CD8-positive, alpha-beta memory T cell (primary cell): ENCODE measurements around the gene NEURL1B. TPM values are rescaled to one million over a fixed set of nuclear protein-coding genes. Genes with fewer than 3 reads are reported as not detected.

ENCODE experiments used
- CTCF ChIA-PET: fragments of 350-600 bp; sonication (Branson Sonifier 250); formaldehyde crosslinking; loops from one replicate; lab custom pipeline; 2021; ENCODE audit warnings: antibody characterized with exemption; lab: Charles Lee
- POLR2A ChIA-PET: fragments of 350-600 bp; sonication (Branson Sonifier 250); formaldehyde crosslinking; loops from one replicate; lab custom pipeline; 2021; ENCODE audit warnings: antibody characterized with exemption; lab: Charles Lee
- DNase-seq, 5 donors: peaks; one replicate each; pipeline versions ENCODE4 v3.0.0 to v3.0.0-alpha.2; 2020 to 2022; ENCODE audit warnings: mixed read lengths in 1 of 5
- H3K27ac ChIP-seq: one replicate; pipeline ENCODE4 v1.7.0; 2013; ENCODE audit warnings: low read depth, mild to moderate bottlenecking, low read length, moderate library complexity
- H3K27me3 ChIP-seq: 2 replicates; pipeline ENCODE4 v1.7.0; 2013; ENCODE audit warnings: low read length, mild to moderate bottlenecking; ENCODE audit not compliant: insufficient read depth, poor library complexity, severe bottlenecking
- H3K36me3 ChIP-seq: 2 replicates; pipeline ENCODE4 v1.7.0; 2013; ENCODE audit warnings: mild to moderate bottlenecking, low read length, moderate library complexity; ENCODE audit not compliant: insufficient read depth
- H3K4me1 ChIP-seq: 2 replicates; pipeline ENCODE4 v1.7.0; 2013; ENCODE audit warnings: mild to moderate bottlenecking, low read length, moderate library complexity; ENCODE audit not compliant: insufficient read depth
- H3K4me3 ChIP-seq: 2 replicates; pipeline ENCODE4 v1.7.0; 2013; ENCODE audit warnings: mild to moderate bottlenecking, low read length
- H3K9me3 ChIP-seq: 2 replicates; pipeline ENCODE4 v1.7.0; 2013; ENCODE audit warnings: mild to moderate bottlenecking, low read length
- H3K27ac Mint-ChIP-seq, 8 donors: one replicate each; pipeline ENCODE4 v1.8.0; 2020 to 2021; ENCODE audit warnings: mixed read lengths in 8 of 8, mild to moderate bottlenecking in 6 of 8, inconsistent platforms in 3 of 8, moderate library complexity in 3 of 8
- H3K27me3 Mint-ChIP-seq, 2 donors: one replicate each; pipeline ENCODE4 v1.8.0; 2020 to 2021; ENCODE audit warnings: mixed read lengths in 2 of 2, mild to moderate bottlenecking in 1 of 2, moderate library complexity in 1 of 2
- H3K36me3 Mint-ChIP-seq, 3 donors: one replicate each; pipeline ENCODE4 v1.8.0; 2020 to 2021; ENCODE audit warnings: mixed read lengths in 3 of 3, inconsistent platforms in 1 of 3, mild to moderate bottlenecking in 1 of 3
- H3K4me1 Mint-ChIP-seq, 3 donors: one replicate each; pipeline ENCODE4 v1.8.0; 2020 to 2021; ENCODE audit warnings: mixed read lengths in 3 of 3, inconsistent platforms in 1 of 3, mild to moderate bottlenecking in 1 of 3
- H3K4me3 Mint-ChIP-seq, 7 donors: one replicate each; pipeline ENCODE4 v1.8.0; 2020 to 2021; ENCODE audit warnings: mixed read lengths in 7 of 7, mild to moderate bottlenecking in 6 of 7, moderate library complexity in 4 of 7, inconsistent platforms in 2 of 7
- H3K9me3 Mint-ChIP-seq, 5 donors: one replicate each; pipeline ENCODE4 v1.8.0; 2020 to 2022; ENCODE audit warnings: mixed read lengths in 5 of 5, mild to moderate bottlenecking in 3 of 5, moderate library complexity in 2 of 5, inconsistent platforms in 1 of 5
- polyA plus RNA-seq: library from polyadenylated mRNA; unstranded; fragments of 300-500 nt; fragmentation: Illumina TruSeq; gene quantifications from one replicate; pipeline ENCODE4 v1.2.3, GENCODE V29; 2021
- total RNA-seq, 2 experiments: library from RNA; stranded (reverse); gene quantifications; one replicate each; pipeline ENCODE4 v1.2.3, GENCODE V29; 2021

Gene NEURL1B
- under 1 TPM; 0.04 to 0.13 TPM for total RNA-seq
- polyA plus RNA-seq: not detected

- CTCF ChIA-PET: no interaction called here
- peaks cover 20 to 55% of the 10 kb centered on the region in 2 donors for H3K27me3 Mint-ChIP-seq
- no peak within 1 kb of the TSS for H3K27ac Mint-ChIP-seq
Observed at GRCh38 chr5:172640822-172641358, at the start of gene NEURL1B. TSS of gene NEURL1B (plus strand) at chr5:172641263. CDS start at chr5:172641407, 144 bp downstream.

DNA sequence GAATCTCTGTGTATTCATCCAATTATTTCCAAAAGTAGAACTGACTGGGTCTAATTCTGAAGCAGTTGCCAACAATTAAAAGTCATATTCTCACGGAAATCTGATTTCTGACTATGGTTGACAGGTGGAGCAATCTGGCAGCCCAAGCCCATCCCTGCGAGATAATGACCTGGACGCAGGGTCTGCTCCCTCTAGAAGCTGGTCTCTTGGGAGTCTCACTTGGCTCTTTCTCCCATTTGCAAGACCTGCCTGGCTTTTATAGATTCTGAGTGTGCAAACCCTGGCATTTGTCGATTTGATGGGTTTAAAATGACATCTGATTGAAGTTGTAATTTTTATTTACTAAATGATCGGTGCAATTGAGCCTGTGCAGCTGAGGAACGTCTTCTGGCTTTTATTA lies 49.4 kb upstream of the NEURL1B start:
- no peaks in the 10 kb centered on the region for H3K4me1 Mint-ChIP-seq
- no peak overlapping the region for H3K27ac Mint-ChIP-seq
- Histone ChIP-seq H3K36me3 (no peaks in the 10 kb centered on the region), H3K4me1 (no peaks in the 10 kb centered on the region), H3K27me3 (no peaks in the 10 kb centered on the region), H3K4me3 (no peak overlapping the region), H3K9me3 (no peaks in the 10 kb centered on the region), H3K27ac (no peak overlapping the region)
- DNase-seq: no peak
- no peaks in the 10 kb centered on the region for H3K9me3 Mint-ChIP-seq
- CTCF ChIA-PET: interaction anchor here (1.1 kb wide), 1 partner anchor 125 kb away, joined by 3 read pairs; no protein-coding TSS in a partner anchor
- H3K36me3 Mint-ChIP-seq: no peaks in the 10 kb centered on the region
- POLR2A ChIA-PET: no interaction called here
- H3K27me3 Mint-ChIP-seq: peaks cover 1 to 2% of the 10 kb centered on the region in 2 donors
- H3K4me3 Mint-ChIP-seq: no peak overlapping the region

More at GRCh38 chr5:172640822-172641358, at the start of gene NEURL1B:
- no peaks in the 10 kb centered on the region for H3K9me3 Mint-ChIP-seq
- H3K27ac ChIP-seq: no peak within 1 kb of the TSS
- POLR2A ChIA-PET: no interaction called here
- no peaks in the 10 kb centered on the region for H3K36me3 Mint-ChIP-seq
- no peak within 1 kb of the TSS for H3K4me3 ChIP-seq
- H3K36me3 ChIP-seq: no peaks in the 10 kb centered on the region
- H3K4me1 ChIP-seq: peaks cover 6% of the 10 kb centered on the region
- peak within 1 kb of the TSS in 6 of 7 donors; percentile 39 to 84 (median 57) for H3K4me3 Mint-ChIP-seq
- peak in 1 of 5 donors; percentile 23 for DNase-seq
- H3K4me1 Mint-ChIP-seq: peaks cover 4 to 16% (median 6%) of the 10 kb centered on the region in 3 donors
- no peaks in the 10 kb centered on the region for H3K9me3 ChIP-seq
- peaks cover 6% of the 10 kb centered on the region for H3K27me3 ChIP-seq

DNA sequence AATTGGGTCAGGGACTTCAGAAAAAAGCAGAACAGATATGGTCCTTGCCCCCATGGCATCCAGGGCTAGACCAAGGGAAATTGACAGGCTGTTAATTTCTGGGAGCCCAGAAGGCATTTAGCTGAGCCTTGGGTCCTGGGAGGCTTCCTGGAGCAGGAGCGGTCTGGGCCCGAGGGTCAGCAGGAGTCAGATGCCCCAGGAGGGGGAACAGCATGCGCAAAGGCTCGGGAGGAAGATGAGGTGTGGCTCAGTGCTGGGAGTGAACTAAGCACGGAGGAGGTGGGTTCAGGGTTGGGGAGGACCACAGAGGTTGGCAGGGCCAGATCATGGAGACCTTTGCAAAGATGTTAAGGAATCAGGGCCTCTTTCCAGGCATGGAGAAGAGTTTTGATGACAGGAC lies 48.2 kb upstream of the NEURL1B start:
- Mint-ChIP-seq H3K36me3 (no peaks in the 10 kb centered on the region), H3K27ac (peak overlapping the region in 1 of 8 donors; percentile 19), H3K9me3 (no peaks in the 10 kb centered on the region), H3K4me1 (no peaks in the 10 kb centered on the region), H3K27me3 (peaks cover 1% of the 10 kb centered on the region in 2 donors), H3K4me3 (no peak overlapping the region)
- ChIA-PET CTCF (no interaction called here), POLR2A (no interaction called here)
- no peak for DNase-seq
- no peaks in the 10 kb centered on the region for H3K9me3 ChIP-seq
- H3K4me3 ChIP-seq: no peak overlapping the region
- no peak overlapping the region for H3K27ac ChIP-seq
- no peaks in the 10 kb centered on the region for H3K27me3 ChIP-seq
- no peaks in the 10 kb centered on the region for H3K36me3 ChIP-seq
- H3K4me1 ChIP-seq: no peaks in the 10 kb centered on the region

DNA sequence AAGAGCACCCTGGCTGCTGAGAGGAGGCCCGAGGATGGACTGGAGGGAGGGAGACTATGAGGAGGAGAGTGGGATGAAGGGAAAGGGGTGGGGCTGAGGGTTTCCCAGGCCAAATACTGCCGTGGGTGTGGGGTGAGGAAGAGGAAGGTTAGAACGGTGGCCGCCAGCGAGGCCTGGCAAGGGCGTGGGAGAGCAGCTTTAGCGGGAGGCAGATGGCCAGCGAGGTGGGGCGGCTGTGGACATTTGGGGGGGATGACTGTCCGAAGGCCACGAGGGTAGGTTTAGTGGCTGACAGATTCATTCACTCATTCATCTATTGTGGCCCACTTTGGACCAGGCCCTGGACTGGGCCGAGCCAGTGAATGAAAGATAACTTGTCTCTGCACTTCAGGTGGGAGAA lies 47.8 kb upstream of the NEURL1B start:
- ChIA-PET CTCF (no interaction called here), POLR2A (no interaction called here)
- Mint-ChIP-seq H3K4me3 (no peak overlapping the region), H3K36me3 (no peaks in the 10 kb centered on the region), H3K27ac (no peak overlapping the region), H3K9me3 (no peaks in the 10 kb centered on the region), H3K27me3 (peaks cover 0 to 1% of the 10 kb centered on the region in 2 donors), H3K4me1 (no peaks in the 10 kb centered on the region)
- no peaks in the 10 kb centered on the region for H3K4me1 ChIP-seq
- no peak for DNase-seq
- no peaks in the 10 kb centered on the region for H3K36me3 ChIP-seq
- H3K4me3 ChIP-seq: no peak overlapping the region
- no peak overlapping the region for H3K27ac ChIP-seq
- no peaks in the 10 kb centered on the region for H3K27me3 ChIP-seq
- H3K9me3 ChIP-seq: no peaks in the 10 kb centered on the region

GRCh38 chr5:172593721-172594235 lies 47.3 kb upstream of the NEURL1B start:
- no peak for DNase-seq
- Histone ChIP-seq H3K27me3 (no peaks in the 10 kb centered on the region), H3K36me3 (no peaks in the 10 kb centered on the region), H3K4me3 (no peak overlapping the region), H3K27ac (no peak overlapping the region), H3K9me3 (no peaks in the 10 kb centered on the region), H3K4me1 (no peaks in the 10 kb centered on the region)
- ChIA-PET CTCF (no interaction called here), POLR2A (no interaction called here)
- Mint-ChIP-seq H3K4me3 (no peak overlapping the region), H3K9me3 (no peaks in the 10 kb centered on the region), H3K27ac (no peak overlapping the region), H3K4me1 (no peaks in the 10 kb centered on the region), H3K27me3 (peaks cover 0 to 1% of the 10 kb centered on the region in 2 donors), H3K36me3 (no peaks in the 10 kb centered on the region)

- ChIA-PET POLR2A (no interaction called here), CTCF (no interaction called here)
- Mint-ChIP-seq H3K36me3 (no peaks in the 10 kb centered on the region), H3K27ac (no peak overlapping the region), H3K4me1 (no peaks in the 10 kb centered on the region), H3K9me3 (peaks cover 0 to 3% (median 0%) of the 10 kb centered on the region in 5 donors), H3K4me3 (no peak overlapping the region), H3K27me3 (peaks cover 0 to 1% of the 10 kb centered on the region in 2 donors)
- Histone ChIP-seq H3K27ac (no peak overlapping the region), H3K9me3 (no peaks in the 10 kb centered on the region), H3K27me3 (no peaks in the 10 kb centered on the region), H3K4me1 (no peaks in the 10 kb centered on the region), H3K36me3 (no peaks in the 10 kb centered on the region), H3K4me3 (no peak overlapping the region)
- DNase-seq: no peak
Observed at GRCh38 chr5:172594431-172594830, 46.6 kb upstream of the NEURL1B start.

DNA sequence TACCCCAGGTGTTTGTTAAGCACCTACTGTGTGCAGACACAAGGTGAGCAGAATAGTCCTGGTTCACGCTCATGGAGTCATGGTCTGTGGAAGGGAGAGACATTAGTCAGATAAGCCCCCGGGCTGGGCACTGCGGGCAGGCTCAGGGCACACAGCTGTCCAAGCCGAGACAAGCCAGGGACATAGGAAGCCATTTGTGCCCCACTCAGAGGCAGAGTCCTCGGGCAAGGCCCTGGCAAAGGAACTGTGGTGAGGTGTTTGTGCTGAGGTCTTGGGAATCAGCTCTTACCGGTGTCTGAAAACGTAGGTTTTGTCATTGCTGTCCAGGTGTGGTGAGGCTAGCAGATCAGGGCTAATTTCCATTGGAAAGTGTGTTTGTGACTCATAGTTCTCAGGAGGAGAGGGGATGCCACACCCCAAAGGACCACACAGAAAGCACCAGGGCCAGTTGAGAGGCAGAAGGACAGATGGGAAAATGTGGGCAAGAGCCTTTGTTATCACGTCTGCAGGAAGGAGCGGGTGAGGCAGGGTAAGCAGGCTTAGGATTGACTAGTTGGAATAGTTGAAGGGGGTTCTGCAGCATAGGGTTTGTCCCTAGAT lies 46.1 kb upstream of the NEURL1B start:
- ChIA-PET POLR2A (no interaction called here), CTCF (no interaction called here)
- Histone ChIP-seq H3K27me3 (no peaks in the 10 kb centered on the region), H3K27ac (no peak overlapping the region), H3K36me3 (no peaks in the 10 kb centered on the region), H3K4me3 (no peak overlapping the region), H3K9me3 (no peaks in the 10 kb centered on the region), H3K4me1 (no peaks in the 10 kb centered on the region)
- DNase-seq: no peak
- Mint-ChIP-seq H3K27ac (no peak overlapping the region), H3K4me3 (no peak overlapping the region), H3K4me1 (no peaks in the 10 kb centered on the region), H3K27me3 (peaks cover 0 to 1% of the 10 kb centered on the region in 2 donors), H3K36me3 (no peaks in the 10 kb centered on the region), H3K9me3 (peaks cover 0 to 3% (median 0%) of the 10 kb centered on the region in 5 donors)

- ChIA-PET CTCF (no interaction called here), POLR2A (no interaction called here)
- no peaks in the 10 kb centered on the region for H3K9me3 ChIP-seq
- H3K27ac Mint-ChIP-seq: no peak overlapping the region
- H3K36me3 Mint-ChIP-seq: no peaks in the 10 kb centered on the region
- H3K27ac ChIP-seq: no peak overlapping the region
- no peak for DNase-seq
- no peaks in the 10 kb centered on the region for H3K4me1 Mint-ChIP-seq
- no peaks in the 10 kb centered on the region for H3K27me3 ChIP-seq
- H3K4me1 ChIP-seq: no peaks in the 10 kb centered on the region
- no peak overlapping the region for H3K4me3 ChIP-seq
- peaks cover 1 to 4% of the 10 kb centered on the region in 2 donors for H3K27me3 Mint-ChIP-seq
- no peaks in the 10 kb centered on the region for H3K36me3 ChIP-seq
- no peak overlapping the region for H3K4me3 Mint-ChIP-seq
- H3K9me3 Mint-ChIP-seq: peaks cover 0 to 3% (median 0%) of the 10 kb centered on the region in 5 donors
Observed at GRCh38 chr5:172595596-172596455, 45.2 kb upstream of the NEURL1B start.
